Pancreas (tissue), 10 donors: ENCODE measurements around the gene CACYBP. TPM values are rescaled to one million over a fixed set of nuclear protein-coding genes. Genes with fewer than 3 reads are reported as not detected.

Experiments
- ATAC-seq, 4 donors: fragments of 200-7000 bp; cut with Tn5 transposase; one replicate each; pipeline versions ENCODE4 v1.8.0 to v1.9.1; 2020; ENCODE audit warnings: mild to moderate bottlenecking in 4 of 4, moderate library complexity in 4 of 4
- DNase-seq, 6 donors: peaks; one replicate each; pipeline ENCODE4 v3.0.0-alpha.2; 2020
- FAIRE-seq: peaks from 2 replicates; lab custom pipeline; 2012; peaks lifted over from hg19 to GRCh38; lab: Jason Lieb, UNC
- H3K27ac ChIP-seq, 4 donors: fragments of 200-600 bp; sonication (generic); 1 replicate in 3 of 4; 2 replicates in 1 of 4; pipeline versions ENCODE4 v1.5.0 to v1.8.0; 2020
- H3K27me3 ChIP-seq, 4 donors: fragments of 200-600 bp; one replicate each; pipeline ENCODE4 v1.8.0; 2021
- H3K36me3 ChIP-seq, 3 donors: fragments of 200-600 bp; sonication (generic) in 1 of 3; one replicate each; pipeline versions ENCODE4 v1.5.0 to v1.8.0; 2020 to 2021
- H3K4me1 ChIP-seq, 3 donors: fragments of 200-600 bp; one replicate each; pipeline ENCODE4 v1.8.0; 2021
- H3K4me3 ChIP-seq, 4 donors: fragments of 200-600 bp; sonication (generic) in 2 of 4; one replicate each; pipeline versions ENCODE4 v1.5.0 to v1.8.0; 2020 to 2021
- H3K9me3 ChIP-seq, 4 donors: fragments of 200-600 bp; one replicate each; pipeline ENCODE4 v1.8.0; 2021
- CTCF ChIP-seq, 4 donors: fragments of 200-600 bp; sonication (generic) in 3 of 4; IDR thresholded peaks; one replicate each; pipeline versions ENCODE4 v1.5.0 to v1.8.0; 2021; ENCODE audit warnings: antibody characterized with exemption in 4 of 4
- WGBS, 2 donors: extraction: QIAGEN DNeasy Blood & Tissue Kit; methylation state at CpG; one replicate each; pipeline ENCODE4 v1.1.7; 2013; 5-methylcytosine and 5-hydroxymethylcytosine counted together
- intact Hi-C, 3 donors: fragments of 100-400 bp; cut with DNase I; formaldehyde crosslinking; loops; one replicate each; pipeline versions ENCODE4 v1.11.1 to v1.14.2; 2022
- polyA plus RNA-seq, 2 donors: library from polyadenylated mRNA; stranded (reverse); fragments of 200-250 nt; gene quantifications; one replicate each; pipeline ENCODE4 v1.2.3, GENCODE V29; 2013
- total RNA-seq, 6 donors: library from RNA; stranded (reverse); fragmentation: NEBNext Ultra II Directional in 4 of 6; extraction: Animal tissue kit (Norgen Biotek cat#: 25700) in 4 of 6; gene quantifications; one replicate each; pipeline versions ENCODE4 v1.2.1 to v1.2.4, GENCODE V29; 2021 to 2023
- donor health status: healthy with polysubstance abuse.
- donor health status: DM: no; HTN: no; CAD: no; lungs with moderate emphysema.
- donor health status: DM: no; HTN: no; CAD: no.
- donor health status: control.
- donor health status: control.
- donor health status: Bipolar disorder and iron deficiency.
- donor health status: DM: yes; HTN: yes; CAD: no.
- donor health status: DM: no; HTN: no; CAD: no.
- donor health status: DM: no; HTN: no; CAD: no.
- donor health status: DM: yes; HTN: yes; CAD: no.

Gene CACYBP
- total and polyA plus RNA-seq, 8 donors = 14.0 to 35.2 (median 25.7) TPM

GRCh38 chr1:175035865-175036264 lies 36.1 kb downstream of the CACYBP start:
- Histone ChIP-seq H3K36me3 (no peaks in the 10 kb centered on the region), H3K4me3 (no peak overlapping the region), H3K4me1 (no peaks in the 10 kb centered on the region), H3K27ac (no peak overlapping the region), H3K9me3 (no peaks in the 10 kb centered on the region), H3K27me3 (no peaks in the 10 kb centered on the region)
- FAIRE-seq = no peak
- ATAC-seq = peak in 1 of 4 donors; percentile 26
- no peak for DNase-seq
- 69 to 85% methylated on average over 6 of the region's 6 CpGs for WGBS, 2 donors
- TF ChIP-seq CTCF (IDR thresholded peaks at IDR 0.05) = no peak
- intact Hi-C loops = no loop called here

GRCh38 chr1:175036476-175036875 lies 36.7 kb downstream of the CACYBP start:
- TF ChIP-seq CTCF (IDR thresholded peaks at IDR 0.05) = no peak
- WGBS, 2 donors = 59 to 65% methylated on average over 3 of the region's 3 CpGs
- Histone ChIP-seq H3K4me3 (no peak overlapping the region), H3K9me3 (no peaks in the 10 kb centered on the region), H3K27me3 (no peaks in the 10 kb centered on the region), H3K27ac (no peak overlapping the region), H3K36me3 (no peaks in the 10 kb centered on the region), H3K4me1 (no peaks in the 10 kb centered on the region)
- DNase-seq (no peak), FAIRE-seq (no peak), ATAC-seq (no peak)
- intact Hi-C loops = no loop called here

- Histone ChIP-seq H3K9me3 (no peaks in the 10 kb centered on the region), H3K4me3 (no peak overlapping the region), H3K36me3 (no peaks in the 10 kb centered on the region), H3K27ac (no peak overlapping the region), H3K4me1 (no peaks in the 10 kb centered on the region), H3K27me3 (no peaks in the 10 kb centered on the region)
- FAIRE-seq (no peak), ATAC-seq (no peak), DNase-seq (no peak)
- intact Hi-C loops = no loop called here
- WGBS, 2 donors = 48 to 52% methylated on average over 7 of the region's 7 CpGs
- TF ChIP-seq CTCF (IDR thresholded peaks at IDR 0.05) = no peak
Observed at GRCh38 chr1:175037416-175037815, 37.7 kb downstream of the CACYBP start.

GRCh38 chr1:175040324-175040879 lies 40.7 kb downstream of the CACYBP start:
- WGBS, 2 donors = 51 to 56% methylated on average over 4 of the region's 4 CpGs
- TF ChIP-seq CTCF (IDR thresholded peaks at IDR 0.05) = no peak
- intact Hi-C loops = no loop called here
- H3K27me3 ChIP-seq = no peaks in the 10 kb centered on the region
- H3K4me1 ChIP-seq = no peaks in the 10 kb centered on the region
- FAIRE-seq = no peak
- no peak for DNase-seq
- no peak overlapping the region for H3K4me3 ChIP-seq
- no peak overlapping the region for H3K27ac ChIP-seq
- no peaks in the 10 kb centered on the region for H3K36me3 ChIP-seq
- no peak for ATAC-seq
- no peaks in the 10 kb centered on the region for H3K9me3 ChIP-seq

GRCh38 chr1:175042650-175043049 lies 42.9 kb downstream of the CACYBP start:
- H3K36me3 ChIP-seq = no peaks in the 10 kb centered on the region
- DNase-seq (no peak), FAIRE-seq (no peak), ATAC-seq (no peak)
- no peak overlapping the region for H3K27ac ChIP-seq
- intact Hi-C loops = no loop called here
- H3K9me3 ChIP-seq = no peaks in the 10 kb centered on the region
- no peaks in the 10 kb centered on the region for H3K4me1 ChIP-seq
- no peak overlapping the region for H3K4me3 ChIP-seq
- WGBS, 2 donors = 53 to 60% methylated on average over 3 of the region's 3 CpGs
- H3K27me3 ChIP-seq = no peaks in the 10 kb centered on the region
- no peak for TF ChIP-seq CTCF (IDR thresholded peaks at IDR 0.05)
